Measurements from ENCODE around the gene MLLT3. TPM values are rescaled to one million over a fixed set of nuclear protein-coding genes. Genes with fewer than 3 reads are reported as not detected.

The MLLT3 gene
- total and polyA plus RNA-seq, 2 of the 8 experiments (the other 6 are each of a cell fraction or from before 2014, with no cell fraction given): 5.9 to 9.6 TPM

- TF ChIP-seq CHD7 (IDR thresholded peaks at IDR 0.05; ENCODE audit: insufficient replicate concordance, low read length) (no peak), RFX5 (IDR thresholded peaks at IDR 0.05; ENCODE audit: borderline replicate concordance, low read depth, low read length) (no peak), SP2 (IDR thresholded peaks at IDR 0.05; ENCODE audit: low read length) (no peak), KDM5A (IDR thresholded peaks at IDR 0.05; ENCODE audit: low read length) (no peak), HDAC6 (IDR thresholded peaks at IDR 0.05; ENCODE audit: low read depth, low read length) (no peak), CEBPB (IDR thresholded peaks at IDR 0.05; ENCODE audit: low read depth, low read length) (no peak), SIRT6 (IDR thresholded peaks at IDR 0.05; ENCODE audit: low read length) (no peak), HDAC2 (IDR thresholded peaks at IDR 0.05; ENCODE audit: borderline replicate concordance in 1 of 2, low read depth in 2 of 2, low read length in 2 of 2) (no peak), KDM4A (IDR thresholded peaks at IDR 0.05; ENCODE audit: low read depth, low read length, severe bottlenecking) (no peak), JUND (IDR thresholded peaks at IDR 0.05; ENCODE audit: low read length) (no peak), TCF12 (IDR thresholded peaks at IDR 0.05; ENCODE audit: low read depth, low read length) (no peak), CREB1 (IDR thresholded peaks at IDR 0.05) (no peak)
Observed at GRCh38 chr9:20384642-20385041, 237.7 kb downstream of the MLLT3 start (continued).

Measured in H1 (cell line).